ENCODE data around the gene RGPD8.

Gene RGPD8

DNA sequence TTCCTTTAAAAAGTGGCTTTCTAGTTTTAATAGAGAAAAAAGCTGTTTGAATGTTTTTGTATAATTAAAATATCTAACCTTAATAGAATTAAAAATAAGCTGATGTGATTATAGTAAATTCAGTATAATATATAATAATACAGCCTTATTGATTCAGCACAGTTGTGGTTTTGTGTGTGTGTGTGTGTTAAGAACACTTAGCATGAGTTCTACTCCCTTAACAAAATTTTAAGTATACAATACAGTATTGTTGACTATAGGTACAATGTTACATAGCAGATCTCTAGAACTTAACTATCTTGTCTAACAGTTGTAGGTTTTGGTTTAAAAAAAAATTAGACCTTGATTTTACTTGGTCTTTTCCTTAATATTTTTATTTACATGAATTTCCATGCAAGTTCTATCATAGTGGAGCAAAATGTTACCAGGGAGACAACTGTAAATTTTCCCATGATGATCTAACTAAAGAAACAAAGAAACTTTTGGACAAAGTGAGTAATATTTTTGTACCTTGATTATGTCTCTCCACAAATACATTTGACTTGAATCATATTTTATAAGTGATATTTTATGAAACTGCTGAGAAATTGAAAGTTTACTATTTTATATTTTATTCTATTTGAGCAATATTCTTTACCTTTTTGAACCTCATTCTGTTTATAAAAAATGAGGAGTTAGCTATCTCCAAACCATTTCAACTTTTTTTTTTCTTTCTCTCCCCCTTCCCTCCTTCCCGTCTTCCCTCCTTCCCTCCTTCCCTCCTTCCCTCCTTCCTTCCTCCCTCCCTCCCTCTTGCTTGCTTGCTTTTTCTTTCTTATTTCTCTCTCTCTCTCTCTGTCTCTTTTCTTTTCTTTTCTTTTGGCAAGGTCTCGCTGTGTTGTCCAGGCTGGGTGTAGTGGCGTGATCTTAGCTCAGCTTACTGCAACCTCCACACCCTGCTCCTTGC lies 111.8 kb downstream of the RGPD8 start:
- no peak for DNase-seq

All from CD4-positive, alpha-beta T cell treated with Interferon gamma for 1 hour (primary cell).